Endothelial cell (in vitro differentiated cells): Measurements from ENCODE around the gene SPANXB1. TPM values are rescaled to one million over a fixed set of nuclear protein-coding genes. Genes with fewer than 3 reads are reported as not detected.
A peak's percentile ranks its signal among the peaks of the same experiment; 100 is the strongest.
"Not testable (repeated sequence)": the region's sequence is repeated elsewhere in the genome, so short reads cannot be mapped to it uniquely, and the experiment has no call there.

Source experiments
- DNase-seq: peaks from one replicate; pipeline ENCODE4 v3.0.0; 2021; ENCODE audit warnings: low spot score
- H3K27ac Mint-ChIP-seq: one replicate; pipeline ENCODE4 v1.8.0; 2021; ENCODE audit warnings: mixed read lengths, inconsistent platforms; ENCODE audit not compliant: unreplicated experiment
- H3K27me3 Mint-ChIP-seq: one replicate; pipeline ENCODE4 v1.8.0; 2021; ENCODE audit warnings: mild to moderate bottlenecking, moderate library complexity, mixed read lengths, inconsistent platforms; ENCODE audit not compliant: unreplicated experiment
- H3K36me3 Mint-ChIP-seq: one replicate; pipeline ENCODE4 v1.8.0; 2021; ENCODE audit warnings: mild to moderate bottlenecking, low read depth, mixed read lengths, inconsistent platforms; ENCODE audit not compliant: unreplicated experiment
- H3K4me1 Mint-ChIP-seq: one replicate; pipeline ENCODE4 v1.8.0; 2021; ENCODE audit warnings: mild to moderate bottlenecking, mixed read lengths, inconsistent platforms; ENCODE audit not compliant: unreplicated experiment
- H3K4me3 Mint-ChIP-seq: one replicate; pipeline ENCODE4 v1.8.0; 2021; ENCODE audit warnings: mild to moderate bottlenecking, mixed read lengths, inconsistent platforms; ENCODE audit not compliant: unreplicated experiment
- H3K9me3 Mint-ChIP-seq: one replicate; pipeline ENCODE4 v1.8.0; 2021; ENCODE audit warnings: mixed read lengths, inconsistent platforms; ENCODE audit not compliant: unreplicated experiment
- CTCF ChIP-seq: fragments of 200-600 bp; sonication (generic); IDR thresholded peaks from one replicate; pipeline ENCODE4 v1.5.0; 2021; ENCODE audit warnings: antibody characterized with exemption; ENCODE audit not compliant: unreplicated experiment
- total RNA-seq: library from RNA; stranded (reverse); fragmentation: NEBNext Ultra II Directional; extraction: Animal tissue kit (Norgen Biotek cat#: 25700); gene quantifications from one replicate; pipeline ENCODE4 v1.2.1, GENCODE V29; 2021; ENCODE audit not compliant: unreplicated experiment

Gene SPANXB1
- total RNA-seq, 1 donor from 2014 or later = not detected

GRCh38 chrX:140983730-140984129, 18.7 kb upstream of the SPANXB1 start:
- no peaks in the 10 kb centered on the region for H3K9me3 Mint-ChIP-seq
- TF ChIP-seq CTCF = no peak
- no peaks in the 10 kb centered on the region for H3K36me3 Mint-ChIP-seq
- no peaks in the 10 kb centered on the region for H3K27me3 Mint-ChIP-seq
- H3K4me1 Mint-ChIP-seq = no peaks in the 10 kb centered on the region
- no peak overlapping the region for H3K27ac Mint-ChIP-seq
- H3K4me3 Mint-ChIP-seq = no peak overlapping the region
- DNase-seq = no peak

- H3K4me1 Mint-ChIP-seq, H3K27me3 Mint-ChIP-seq, DNase-seq, H3K9me3 Mint-ChIP-seq, H3K36me3 Mint-ChIP-seq, H3K4me3 Mint-ChIP-seq, H3K27ac Mint-ChIP-seq: not testable (repeated sequence)
These were observed 2.8 kb downstream of the SPANXB1 start for GRCh38 chrX:141005243-141005642.

- H3K9me3 Mint-ChIP-seq, DNase-seq, H3K27me3 Mint-ChIP-seq, H3K36me3 Mint-ChIP-seq, H3K4me1 Mint-ChIP-seq, H3K4me3 Mint-ChIP-seq, H3K27ac Mint-ChIP-seq: not testable (repeated sequence)
These were observed 41.9 kb downstream of the SPANXB1 start for GRCh38 chrX:141044246-141044645.

GRCh38 chrX:141049878-141050277, 47.5 kb downstream of the SPANXB1 start:
- H3K9me3 Mint-ChIP-seq, DNase-seq, H3K27ac Mint-ChIP-seq, H3K4me3 Mint-ChIP-seq, H3K4me1 Mint-ChIP-seq, H3K27me3 Mint-ChIP-seq, H3K36me3 Mint-ChIP-seq: not testable (repeated sequence)

GRCh38 chrX:141052098-141052497, 49.7 kb downstream of the SPANXB1 start:
- DNase-seq = peak; percentile 2
- not testable (repeated sequence) for H3K27ac Mint-ChIP-seq, H3K9me3 Mint-ChIP-seq, H3K4me3 Mint-ChIP-seq, H3K36me3 Mint-ChIP-seq, H3K4me1 Mint-ChIP-seq, H3K27me3 Mint-ChIP-seq

Other genes starting within 250 kb of the SPANXB1 start
- 38.1 TPM for gene LDOC1, start 174.5 kb downstream of the SPANXB1 start, total RNA-seq
- gene SPANXC, start 239.9 kb downstream of the SPANXB1 start, total RNA-seq = not detected